Measurements from ENCODE around the gene SIRT2. TPM values are rescaled to one million over a fixed set of nuclear protein-coding genes. Genes with fewer than 3 reads are reported as not detected.

The SIRT2 gene
- total RNA-seq, 1 donor from 2014 or later, result 38.9 TPM

DNA sequence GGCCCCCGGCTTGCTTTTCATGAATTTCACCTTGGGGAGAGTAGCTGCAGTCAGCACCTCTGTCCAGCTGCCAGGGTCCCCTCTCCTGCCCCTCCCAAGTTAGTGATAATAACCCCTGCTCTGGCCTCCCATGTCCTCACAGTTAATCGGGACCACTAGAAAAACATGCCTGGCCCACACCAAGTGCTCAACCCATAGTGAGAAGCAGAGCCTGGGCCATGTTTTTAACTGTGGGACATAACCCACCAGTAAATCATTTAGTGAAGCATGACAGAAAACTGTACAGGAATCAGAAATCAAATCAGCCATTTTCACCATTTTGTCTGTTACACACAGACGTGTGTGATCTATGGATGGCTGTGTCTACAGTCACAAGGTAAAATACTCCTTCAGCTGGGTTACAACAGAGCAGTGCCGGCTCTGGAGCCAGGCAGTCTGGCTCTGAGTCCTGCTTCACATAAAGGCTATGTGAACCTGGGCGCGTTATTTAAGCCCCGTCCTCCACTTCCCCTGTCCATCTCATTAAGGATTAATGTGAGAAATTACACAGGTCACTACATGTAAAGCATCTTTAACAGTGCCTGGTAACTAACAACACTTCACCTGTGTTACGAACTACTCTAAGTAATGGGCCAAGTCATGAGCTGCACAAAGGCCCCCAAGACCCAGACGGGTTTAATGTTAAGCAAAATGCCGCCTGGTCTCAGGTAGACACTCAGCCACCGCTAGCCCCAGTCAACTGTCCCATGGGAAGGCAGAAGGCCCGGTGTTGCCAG lies 60.2 kb downstream of the SIRT2 start:
- Histone ChIP-seq H3K36me3 (ENCODE audit: control insufficient read depth, insufficient read depth, low read length) (peaks cover 8% of the 10 kb centered on the region), H3K27me3 (ENCODE audit: control insufficient read depth, insufficient read depth, low read length) (no peaks in the 10 kb centered on the region), H3K4me3 (ENCODE audit: low read depth, low read length) (no peak overlapping the region)
- TF ChIP-seq, protein P1, sequence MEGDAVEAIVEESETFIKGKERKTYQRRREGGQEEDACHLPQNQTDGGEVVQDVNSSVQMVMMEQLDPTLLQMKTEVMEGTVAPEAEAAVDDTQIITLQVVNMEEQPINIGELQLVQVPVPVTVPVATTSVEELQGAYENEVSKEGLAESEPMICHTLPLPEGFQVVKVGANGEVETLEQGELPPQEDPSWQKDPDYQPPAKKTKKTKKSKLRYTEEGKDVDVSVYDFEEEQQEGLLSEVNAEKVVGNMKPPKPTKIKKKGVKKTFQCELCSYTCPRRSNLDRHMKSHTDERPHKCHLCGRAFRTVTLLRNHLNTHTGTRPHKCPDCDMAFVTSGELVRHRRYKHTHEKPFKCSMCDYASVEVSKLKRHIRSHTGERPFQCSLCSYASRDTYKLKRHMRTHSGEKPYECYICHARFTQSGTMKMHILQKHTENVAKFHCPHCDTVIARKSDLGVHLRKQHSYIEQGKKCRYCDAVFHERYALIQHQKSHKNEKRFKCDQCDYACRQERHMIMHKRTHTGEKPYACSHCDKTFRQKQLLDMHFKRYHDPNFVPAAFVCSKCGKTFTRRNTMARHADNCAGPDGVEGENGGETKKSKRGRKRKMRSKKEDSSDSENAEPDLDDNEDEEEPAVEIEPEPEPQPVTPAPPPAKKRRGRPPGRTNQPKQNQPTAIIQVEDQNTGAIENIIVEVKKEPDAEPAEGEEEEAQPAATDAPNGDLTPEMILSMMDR (IDR thresholded peaks at IDR 0.05; ENCODE audit: insufficient read depth, low read length, poor library complexity, severe bottlenecking), result no peak
- DNase-seq (ENCODE audit: low read depth), result no peak

DNA sequence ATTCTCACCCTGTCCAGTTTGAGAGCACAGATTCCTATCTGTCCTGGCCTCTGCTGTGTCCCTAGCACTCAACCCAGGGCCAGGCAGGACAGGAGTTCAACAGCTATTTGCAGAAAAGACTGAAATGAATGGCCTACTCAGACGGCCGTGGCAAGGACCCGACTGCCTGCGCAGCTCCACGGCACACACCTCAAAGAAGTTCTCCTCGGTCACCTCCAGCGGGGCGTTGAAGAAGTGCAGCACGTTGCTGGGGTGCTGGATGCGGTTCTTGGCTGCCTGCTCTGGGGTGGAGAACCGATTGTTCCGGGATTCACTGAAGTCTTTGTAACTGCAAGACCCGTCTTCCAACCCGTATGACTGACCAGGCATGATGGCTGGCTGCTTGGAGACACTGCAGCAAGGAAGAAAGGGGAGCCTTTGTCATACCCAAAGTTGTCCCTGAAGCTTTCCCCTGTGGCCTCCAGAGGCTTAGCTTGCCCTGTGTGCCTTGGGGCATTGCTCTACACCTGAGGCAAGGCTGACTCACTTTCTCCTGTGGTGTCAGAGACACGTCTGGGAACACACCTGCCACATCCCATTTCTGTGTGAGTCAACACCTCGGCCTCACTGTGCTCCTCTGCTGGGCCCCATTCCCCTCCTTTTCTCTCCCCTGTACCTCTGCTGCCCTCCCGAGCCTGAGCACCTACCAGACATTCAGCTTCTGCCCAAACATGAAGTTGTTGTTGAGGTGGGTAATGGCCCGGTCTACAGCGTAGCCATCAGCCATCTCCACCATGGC lies 61.0 kb downstream of the SIRT2 start:
- Histone ChIP-seq H3K4me3 (ENCODE audit: low read depth, low read length) (no peak overlapping the region), H3K27me3 (ENCODE audit: control insufficient read depth, insufficient read depth, low read length) (no peaks in the 10 kb centered on the region), H3K36me3 (ENCODE audit: control insufficient read depth, insufficient read depth, low read length) (peaks cover 7% of the 10 kb centered on the region)
- DNase-seq (ENCODE audit: low read depth), result peak; percentile 61
- TF ChIP-seq, protein P1 (IDR thresholded peaks at IDR 0.05; ENCODE audit: insufficient read depth, low read length, poor library complexity, severe bottlenecking), result peak; percentile 21

DNA sequence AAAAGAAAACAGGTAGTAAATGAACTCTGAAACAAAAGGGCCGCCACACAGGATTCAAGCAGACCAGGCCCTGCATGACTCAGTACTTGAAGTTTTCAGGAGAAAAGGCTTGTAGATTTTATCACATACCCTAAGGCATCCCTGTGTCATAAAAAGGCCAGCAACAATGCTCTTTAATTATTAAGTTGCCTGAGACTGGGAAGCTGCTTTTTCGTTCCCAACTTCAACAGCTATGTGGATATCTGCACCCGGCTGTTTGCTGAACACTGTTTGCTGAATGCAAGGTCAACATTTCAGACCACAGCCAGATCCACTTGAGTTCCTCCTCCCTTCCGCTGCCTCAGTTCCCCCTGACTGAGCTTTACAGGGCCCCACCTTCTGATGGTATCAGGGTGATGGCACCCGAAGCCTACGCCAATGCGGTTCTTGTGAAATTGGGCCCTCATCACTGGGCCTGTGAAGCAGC lies 61.7 kb downstream of the SIRT2 start:
- no peak for DNase-seq (ENCODE audit: low read depth)
- no peak overlapping the region for H3K4me3 ChIP-seq (ENCODE audit: low read depth, low read length)
- TF ChIP-seq, protein P1 (IDR thresholded peaks at IDR 0.05; ENCODE audit: insufficient read depth, low read length, poor library complexity, severe bottlenecking), result no peak
- H3K27me3 ChIP-seq (ENCODE audit: control insufficient read depth, insufficient read depth, low read length), result no peaks in the 10 kb centered on the region
- H3K36me3 ChIP-seq (ENCODE audit: control insufficient read depth, insufficient read depth, low read length), result peaks cover 4% of the 10 kb centered on the region

DNA sequence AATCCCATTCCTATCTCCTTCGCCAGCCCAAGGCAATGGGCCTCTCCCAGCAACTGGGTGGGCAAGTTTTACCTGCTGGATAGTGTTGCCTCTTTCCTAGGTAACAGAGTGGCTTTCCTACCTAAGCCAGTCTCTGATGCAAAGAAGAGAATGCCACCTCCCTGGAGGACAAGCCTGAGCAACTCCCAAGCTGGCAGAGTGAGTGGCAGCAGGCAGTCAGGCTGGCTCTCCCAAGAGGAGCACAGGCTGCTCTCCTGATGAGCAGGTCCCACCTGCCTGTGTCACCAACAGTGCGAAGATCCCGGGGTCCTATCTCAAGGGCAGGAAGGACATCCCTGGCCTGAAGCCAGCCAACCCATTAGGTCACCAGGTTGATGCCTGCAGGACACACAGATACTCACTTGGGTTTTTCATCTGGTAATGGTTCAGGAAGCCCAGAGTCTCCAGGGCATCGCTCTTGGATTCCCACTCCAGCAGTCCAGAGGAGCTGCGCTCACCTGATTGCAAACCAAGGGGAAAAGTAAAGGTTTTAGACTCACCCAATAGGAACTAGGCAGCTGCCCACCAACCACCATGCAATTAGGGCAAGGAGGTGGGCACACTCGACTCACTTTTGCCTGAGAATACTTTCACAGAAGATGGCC lies 62.3 kb downstream of the SIRT2 start:
- Histone ChIP-seq H3K4me3 (ENCODE audit: low read depth, low read length) (no peak overlapping the region), H3K27me3 (ENCODE audit: control insufficient read depth, insufficient read depth, low read length) (no peaks in the 10 kb centered on the region), H3K36me3 (ENCODE audit: control insufficient read depth, insufficient read depth, low read length) (peaks cover 4% of the 10 kb centered on the region)
- TF ChIP-seq, protein P1 (IDR thresholded peaks at IDR 0.05; ENCODE audit: insufficient read depth, low read length, poor library complexity, severe bottlenecking), result no peak
- no peak for DNase-seq (ENCODE audit: low read depth)

DNA sequence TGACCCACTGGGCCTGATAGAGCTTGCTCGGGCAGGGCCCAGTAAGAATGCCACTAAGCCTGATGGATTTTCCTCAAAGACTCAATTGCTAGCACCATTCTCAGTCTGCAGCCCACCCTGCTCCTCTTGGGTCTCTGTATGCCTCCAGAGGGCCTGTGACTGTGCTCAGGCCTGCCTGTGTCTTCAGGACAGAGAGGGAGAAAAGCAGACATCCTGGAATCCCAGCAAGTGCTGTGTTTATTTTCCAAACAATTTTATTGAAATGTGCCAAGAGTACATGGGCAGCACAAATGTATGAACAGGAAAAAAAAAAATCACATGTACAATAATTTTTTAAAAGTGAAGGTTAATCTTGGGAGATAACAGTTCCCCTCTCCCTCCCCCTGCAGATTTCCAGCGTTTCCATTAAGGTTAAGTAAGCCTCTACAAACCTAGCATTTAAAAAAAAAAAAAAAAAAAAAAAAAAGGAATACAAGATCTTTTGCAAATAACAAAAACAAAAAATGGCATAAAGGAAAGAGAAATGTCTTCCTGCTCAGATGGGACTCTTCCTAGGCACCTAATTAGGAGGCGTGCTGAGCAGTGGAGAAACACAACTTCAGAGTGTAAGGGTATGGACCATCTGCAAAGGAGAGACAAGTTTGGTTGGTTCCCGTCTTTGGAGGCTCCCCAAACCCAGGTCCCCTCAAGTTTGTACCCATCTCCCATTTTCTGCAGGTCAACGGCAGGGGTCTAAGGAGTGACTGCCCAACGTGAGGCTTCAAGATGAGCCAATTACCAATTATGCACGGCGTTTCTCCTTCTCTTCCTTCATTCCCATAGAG lies 63.0 kb downstream of the SIRT2 start:
- Histone ChIP-seq H3K36me3 (ENCODE audit: control insufficient read depth, insufficient read depth, low read length) (peaks cover 4% of the 10 kb centered on the region), H3K4me3 (ENCODE audit: low read depth, low read length) (no peak overlapping the region), H3K27me3 (ENCODE audit: control insufficient read depth, insufficient read depth, low read length) (no peaks in the 10 kb centered on the region)
- DNase-seq (ENCODE audit: low read depth), result no peak
- TF ChIP-seq, protein P1 (IDR thresholded peaks at IDR 0.05; ENCODE audit: insufficient read depth, low read length, poor library complexity, severe bottlenecking), result no peak
